Mesenteric fat pad (tissue), 1 donor: ENCODE data around the gene TUBB8. TPM values are rescaled to one million over a fixed set of nuclear protein-coding genes. Genes with fewer than 3 reads are reported as not detected.
"Not testable (repeated sequence)": the region's sequence is repeated elsewhere in the genome, so short reads cannot be mapped to it uniquely, and the experiment has no call there.

Experiments
- DNase-seq: peaks from one replicate; pipeline ENCODE4 v3.0.0-alpha.2; 2020; ENCODE audit warnings: low spot score
- long read RNA-seq: library from polyadenylated mRNA; unstranded; transcript quantifications from one replicate; pipeline ENCODE4 v2.0.0, GENCODE V29; 2020
- total RNA-seq: library from RNA; stranded (reverse); fragmentation: NEBNext Ultra II Directional; extraction: Animal tissue kit (Norgen Biotek cat#: 25700); gene quantifications from one replicate; pipeline ENCODE4 v1.2.1, GENCODE V29; 2021
- donor health status: DM: yes; HTN: yes; CAD: no.

The TUBB8 gene
- not detected for total RNA-seq
- long read RNA-seq: 0 reads

- no peak for DNase-seq
Observed at GRCh38 chr10:48996-49395, at the start of gene TUBB8. TUBB8 (minus strand) TSS chr10:49296; CDS start chr10:49238, 58 bp downstream.

- no peak for DNase-seq
Observed at GRCh38 chr10:96466-96865, 47.4 kb upstream of the TUBB8 start.

- no peak for DNase-seq
Observed at GRCh38 chr10:95356-96115, 46.4 kb upstream of the TUBB8 start.

GRCh38 chr10:94613-95012 lies 45.5 kb upstream of the TUBB8 start:
- DNase-seq: no peak

- DNase-seq: no peak
Observed at GRCh38 chr10:92846-93245, 43.8 kb upstream of the TUBB8 start.

- DNase-seq: no peak
Observed at GRCh38 chr10:92153-92552, 43.1 kb upstream of the TUBB8 start.

GRCh38 chr10:91313-91712 lies 42.2 kb upstream of the TUBB8 start:
- no peak for DNase-seq

GRCh38 chr10:90161-90560 lies 41.1 kb upstream of the TUBB8 start:
- no peak for DNase-seq

- no peak for DNase-seq
Observed at GRCh38 chr10:89248-89647, 40.2 kb upstream of the TUBB8 start.

GRCh38 chr10:88253-88652 lies 39.2 kb upstream of the TUBB8 start:
- DNase-seq: no peak

GRCh38 chr10:87177-88080 lies 38.3 kb upstream of the TUBB8 start:
- no peak for DNase-seq

GRCh38 chr10:86031-86430 lies 36.9 kb upstream of the TUBB8 start:
- no peak for DNase-seq

- DNase-seq: no peak
Observed at GRCh38 chr10:85044-85443, 35.9 kb upstream of the TUBB8 start.

- no peak for DNase-seq
Observed at GRCh38 chr10:83930-84530, 34.9 kb upstream of the TUBB8 start.

- no peak for DNase-seq
Observed at GRCh38 chr10:80477-81105, 31.5 kb upstream of the TUBB8 start.

- no peak for DNase-seq
Observed at GRCh38 chr10:79532-80215, 30.6 kb upstream of the TUBB8 start.

GRCh38 chr10:78556-78955 lies 29.5 kb upstream of the TUBB8 start:
- no peak for DNase-seq

- DNase-seq: not testable (repeated sequence)
Observed at GRCh38 chr10:74266-74621, 25.1 kb upstream of the TUBB8 start.

- DNase-seq: not testable (repeated sequence)
Observed at GRCh38 chr10:73543-74265, 24.6 kb upstream of the TUBB8 start.

GRCh38 chr10:68156-68555 lies 19.1 kb upstream of the TUBB8 start:
- not testable (repeated sequence) for DNase-seq
